Measurements from ENCODE around the gene ASCC2. TPM values are rescaled to one million over a fixed set of nuclear protein-coding genes. Genes with fewer than 3 reads are reported as not detected.

The ASCC2 gene
- total RNA-seq, 1 experiment from 2014 or later: 43.6 TPM

DNA sequence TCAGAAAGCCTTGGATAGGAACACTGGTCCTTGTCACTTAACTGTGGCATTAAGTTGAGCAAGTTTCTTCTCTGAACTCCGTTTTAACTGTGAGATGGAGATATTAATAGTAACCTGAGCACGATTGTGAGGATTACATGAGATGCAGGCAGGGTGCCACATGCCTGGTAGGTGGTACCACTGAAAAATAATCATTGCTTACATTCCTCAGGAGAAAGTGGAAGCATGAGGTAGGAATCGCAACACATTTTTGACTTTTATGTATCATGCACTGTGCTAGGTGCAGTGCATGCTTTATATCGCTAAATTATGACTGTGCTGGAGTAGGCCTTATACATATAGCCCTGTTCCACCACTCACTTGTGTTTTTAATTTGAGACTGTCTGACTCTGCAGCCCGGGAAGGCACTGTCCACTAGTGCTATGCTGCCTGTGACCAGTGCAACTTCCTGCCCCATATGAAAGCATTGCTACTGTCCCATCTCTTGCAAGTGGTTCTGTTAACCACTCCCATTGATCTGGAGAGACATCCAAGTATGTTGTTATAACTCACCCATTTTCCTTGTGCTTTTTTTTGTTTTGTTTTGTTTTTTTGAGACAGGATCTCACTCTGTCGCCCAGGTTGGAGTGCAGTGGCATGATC is 69.9 kb downstream of the ASCC2 start (continued):
- TF ChIP-seq ZNF232 (CRISPR knock-in tag; IDR thresholded peaks at IDR 0.05) (no peak), ZNF138 (CRISPR knock-in tag; conservative IDR thresholded peaks at IDR 0.05) (no peak), CREM (CRISPR knock-in tag; IDR thresholded peaks at IDR 0.05) (no peak), ZNF263 (CRISPR knock-in tag; IDR thresholded peaks at IDR 0.05; ENCODE audit: low read depth) (no peak), HMGA2 (CRISPR knock-in tag; IDR thresholded peaks at IDR 0.05) (no peak), NR1H2 (CRISPR knock-in tag; IDR thresholded peaks at IDR 0.05) (no peak)
- TF ChIP-seq, protein P1, sequence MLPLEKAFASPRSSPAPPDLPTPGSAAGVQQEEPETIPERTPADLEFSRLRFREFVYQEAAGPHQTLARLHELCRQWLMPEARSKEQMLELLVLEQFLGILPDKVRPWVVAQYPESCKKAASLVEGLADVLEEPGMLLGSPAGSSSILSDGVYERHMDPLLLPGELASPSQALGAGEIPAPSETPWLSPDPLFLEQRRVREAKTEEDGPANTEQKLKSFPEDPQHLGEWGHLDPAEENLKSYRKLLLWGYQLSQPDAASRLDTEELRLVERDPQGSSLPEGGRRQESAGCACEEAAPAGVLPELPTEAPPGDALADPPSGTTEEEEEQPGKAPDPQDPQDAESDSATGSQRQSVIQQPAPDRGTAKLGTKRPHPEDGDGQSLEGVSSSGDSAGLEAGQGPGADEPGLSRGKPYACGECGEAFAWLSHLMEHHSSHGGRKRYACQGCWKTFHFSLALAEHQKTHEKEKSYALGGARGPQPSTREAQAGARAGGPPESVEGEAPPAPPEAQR (CRISPR knock-in tag; IDR thresholded peaks at IDR 0.05): no peak
- TF ChIP-seq, protein P2, sequence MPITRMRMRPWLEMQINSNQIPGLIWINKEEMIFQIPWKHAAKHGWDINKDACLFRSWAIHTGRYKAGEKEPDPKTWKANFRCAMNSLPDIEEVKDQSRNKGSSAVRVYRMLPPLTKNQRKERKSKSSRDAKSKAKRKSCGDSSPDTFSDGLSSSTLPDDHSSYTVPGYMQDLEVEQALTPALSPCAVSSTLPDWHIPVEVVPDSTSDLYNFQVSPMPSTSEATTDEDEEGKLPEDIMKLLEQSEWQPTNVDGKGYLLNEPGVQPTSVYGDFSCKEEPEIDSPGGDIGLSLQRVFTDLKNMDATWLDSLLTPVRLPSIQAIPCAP (CRISPR knock-in tag; IDR thresholded peaks at IDR 0.05): no peak
- TF ChIP-seq, protein P3, sequence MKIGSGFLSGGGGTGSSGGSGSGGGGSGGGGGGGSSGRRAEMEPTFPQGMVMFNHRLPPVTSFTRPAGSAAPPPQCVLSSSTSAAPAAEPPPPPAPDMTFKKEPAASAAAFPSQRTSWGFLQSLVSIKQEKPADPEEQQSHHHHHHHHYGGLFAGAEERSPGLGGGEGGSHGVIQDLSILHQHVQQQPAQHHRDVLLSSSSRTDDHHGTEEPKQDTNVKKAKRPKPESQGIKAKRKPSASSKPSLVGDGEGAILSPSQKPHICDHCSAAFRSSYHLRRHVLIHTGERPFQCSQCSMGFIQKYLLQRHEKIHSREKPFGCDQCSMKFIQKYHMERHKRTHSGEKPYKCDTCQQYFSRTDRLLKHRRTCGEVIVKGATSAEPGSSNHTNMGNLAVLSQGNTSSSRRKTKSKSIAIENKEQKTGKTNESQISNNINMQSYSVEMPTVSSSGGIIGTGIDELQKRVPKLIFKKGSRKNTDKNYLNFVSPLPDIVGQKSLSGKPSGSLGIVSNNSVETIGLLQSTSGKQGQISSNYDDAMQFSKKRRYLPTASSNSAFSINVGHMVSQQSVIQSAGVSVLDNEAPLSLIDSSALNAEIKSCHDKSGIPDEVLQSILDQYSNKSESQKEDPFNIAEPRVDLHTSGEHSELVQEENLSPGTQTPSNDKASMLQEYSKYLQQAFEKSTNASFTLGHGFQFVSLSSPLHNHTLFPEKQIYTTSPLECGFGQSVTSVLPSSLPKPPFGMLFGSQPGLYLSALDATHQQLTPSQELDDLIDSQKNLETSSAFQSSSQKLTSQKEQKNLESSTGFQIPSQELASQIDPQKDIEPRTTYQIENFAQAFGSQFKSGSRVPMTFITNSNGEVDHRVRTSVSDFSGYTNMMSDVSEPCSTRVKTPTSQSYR (CRISPR knock-in tag; IDR thresholded peaks at IDR 0.05): no peak
- TF ChIP-seq, protein P4, sequence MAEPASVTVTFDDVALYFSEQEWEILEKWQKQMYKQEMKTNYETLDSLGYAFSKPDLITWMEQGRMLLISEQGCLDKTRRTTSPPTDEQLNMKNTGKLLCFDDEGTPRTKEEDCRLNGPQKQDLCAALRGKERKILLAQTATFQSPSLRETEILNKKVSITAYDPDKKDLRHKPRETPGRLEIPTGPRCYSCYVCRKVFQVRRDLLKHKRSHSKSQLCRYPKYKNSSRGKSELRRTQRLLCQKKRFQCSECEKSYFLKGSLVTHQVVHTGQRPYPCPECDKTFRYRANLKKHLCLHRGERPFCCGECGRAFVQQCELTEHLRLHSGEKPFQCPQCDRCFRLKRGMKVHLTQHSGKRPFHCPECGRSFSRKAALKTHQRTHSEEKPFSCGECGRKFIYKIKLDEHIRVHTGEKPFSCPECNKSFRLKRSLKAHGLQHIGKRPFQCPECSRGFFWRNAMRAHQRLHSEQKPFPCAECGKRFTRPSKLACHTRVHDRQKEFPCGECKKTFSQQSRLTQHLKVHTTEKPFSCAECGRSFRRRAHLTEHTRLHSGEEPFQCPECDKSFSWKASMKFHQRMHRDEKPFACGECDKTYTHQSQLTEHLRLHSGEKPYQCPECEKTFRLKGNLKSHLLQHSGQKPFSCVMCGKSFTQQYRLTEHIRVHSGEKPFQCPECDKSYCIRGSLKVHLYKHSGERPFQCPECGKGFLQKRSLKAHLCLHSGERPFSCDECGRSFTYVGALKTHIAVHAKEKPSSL (CRISPR knock-in tag; conservative IDR thresholded peaks at IDR 0.05): no peak
- TF ChIP-seq, protein P5, sequence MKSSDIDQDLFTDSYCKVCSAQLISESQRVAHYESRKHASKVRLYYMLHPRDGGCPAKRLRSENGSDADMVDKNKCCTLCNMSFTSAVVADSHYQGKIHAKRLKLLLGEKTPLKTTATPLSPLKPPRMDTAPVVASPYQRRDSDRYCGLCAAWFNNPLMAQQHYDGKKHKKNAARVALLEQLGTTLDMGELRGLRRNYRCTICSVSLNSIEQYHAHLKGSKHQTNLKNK (CRISPR knock-in tag; IDR thresholded peaks at IDR 0.05): no peak
- TF ChIP-seq, protein P6, sequence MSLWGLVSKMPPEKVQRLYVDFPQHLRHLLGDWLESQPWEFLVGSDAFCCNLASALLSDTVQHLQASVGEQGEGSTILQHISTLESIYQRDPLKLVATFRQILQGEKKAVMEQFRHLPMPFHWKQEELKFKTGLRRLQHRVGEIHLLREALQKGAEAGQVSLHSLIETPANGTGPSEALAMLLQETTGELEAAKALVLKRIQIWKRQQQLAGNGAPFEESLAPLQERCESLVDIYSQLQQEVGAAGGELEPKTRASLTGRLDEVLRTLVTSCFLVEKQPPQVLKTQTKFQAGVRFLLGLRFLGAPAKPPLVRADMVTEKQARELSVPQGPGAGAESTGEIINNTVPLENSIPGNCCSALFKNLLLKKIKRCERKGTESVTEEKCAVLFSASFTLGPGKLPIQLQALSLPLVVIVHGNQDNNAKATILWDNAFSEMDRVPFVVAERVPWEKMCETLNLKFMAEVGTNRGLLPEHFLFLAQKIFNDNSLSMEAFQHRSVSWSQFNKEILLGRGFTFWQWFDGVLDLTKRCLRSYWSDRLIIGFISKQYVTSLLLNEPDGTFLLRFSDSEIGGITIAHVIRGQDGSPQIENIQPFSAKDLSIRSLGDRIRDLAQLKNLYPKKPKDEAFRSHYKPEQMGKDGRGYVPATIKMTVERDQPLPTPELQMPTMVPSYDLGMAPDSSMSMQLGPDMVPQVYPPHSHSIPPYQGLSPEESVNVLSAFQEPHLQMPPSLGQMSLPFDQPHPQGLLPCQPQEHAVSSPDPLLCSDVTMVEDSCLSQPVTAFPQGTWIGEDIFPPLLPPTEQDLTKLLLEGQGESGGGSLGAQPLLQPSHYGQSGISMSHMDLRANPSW (CRISPR knock-in tag; conservative IDR thresholded peaks at IDR 0.05; ENCODE audit: low read depth): no peak
- TF ChIP-seq, protein P7, sequence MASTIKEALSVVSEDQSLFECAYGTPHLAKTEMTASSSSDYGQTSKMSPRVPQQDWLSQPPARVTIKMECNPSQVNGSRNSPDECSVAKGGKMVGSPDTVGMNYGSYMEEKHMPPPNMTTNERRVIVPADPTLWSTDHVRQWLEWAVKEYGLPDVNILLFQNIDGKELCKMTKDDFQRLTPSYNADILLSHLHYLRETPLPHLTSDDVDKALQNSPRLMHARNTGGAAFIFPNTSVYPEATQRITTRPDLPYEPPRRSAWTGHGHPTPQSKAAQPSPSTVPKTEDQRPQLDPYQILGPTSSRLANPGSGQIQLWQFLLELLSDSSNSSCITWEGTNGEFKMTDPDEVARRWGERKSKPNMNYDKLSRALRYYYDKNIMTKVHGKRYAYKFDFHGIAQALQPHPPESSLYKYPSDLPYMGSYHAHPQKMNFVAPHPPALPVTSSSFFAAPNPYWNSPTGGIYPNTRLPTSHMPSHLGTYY (CRISPR knock-in tag; IDR thresholded peaks at IDR 0.05): no peak
- TF ChIP-seq, protein P8, sequence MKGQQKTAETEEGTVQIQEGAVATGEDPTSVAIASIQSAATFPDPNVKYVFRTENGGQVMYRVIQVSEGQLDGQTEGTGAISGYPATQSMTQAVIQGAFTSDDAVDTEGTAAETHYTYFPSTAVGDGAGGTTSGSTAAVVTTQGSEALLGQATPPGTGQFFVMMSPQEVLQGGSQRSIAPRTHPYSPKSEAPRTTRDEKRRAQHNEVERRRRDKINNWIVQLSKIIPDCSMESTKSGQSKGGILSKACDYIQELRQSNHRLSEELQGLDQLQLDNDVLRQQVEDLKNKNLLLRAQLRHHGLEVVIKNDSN (CRISPR knock-in tag; IDR thresholded peaks at IDR 0.05): no peak

Measured in WTC11 (cell line).